RWPE1 (cell line): ENCODE measurements around the gene IL6ST.

Experiments used
- CTCF ChIA-PET: fragments of 350-600 bp; sonication (Branson Sonifier 250); formaldehyde crosslinking; extraction: SDS; loops from one replicate; lab custom pipeline; 2021; lab: Yijun Ruan, JAX
- POLR2A ChIA-PET: fragments of 400-600 bp; formaldehyde crosslinking; extraction: SDS; loops from one replicate; lab custom pipeline; 2020; ENCODE audit warnings: antibody characterized with exemption; ENCODE audit not compliant: low non-redundant PET; lab: Yijun Ruan, JAX
- DNase-seq: peaks from one replicate; pipeline ENCODE4 v3.0.0; 2012; ENCODE audit warnings: low spot score
- H3K27ac ChIP-seq: fragments of 450-650 bp; 2 replicates; pipeline ENCODE4 v1.5.1; 2017
- TF ChIP-seq, protein P1 (sequence below): fragments of 450-650 bp; conservative IDR thresholded peaks from 2 replicates; pipeline ENCODE4 v1.5.1; 2017; ENCODE audit warnings: low read depth, mild to moderate bottlenecking

Gene IL6ST

DNA sequence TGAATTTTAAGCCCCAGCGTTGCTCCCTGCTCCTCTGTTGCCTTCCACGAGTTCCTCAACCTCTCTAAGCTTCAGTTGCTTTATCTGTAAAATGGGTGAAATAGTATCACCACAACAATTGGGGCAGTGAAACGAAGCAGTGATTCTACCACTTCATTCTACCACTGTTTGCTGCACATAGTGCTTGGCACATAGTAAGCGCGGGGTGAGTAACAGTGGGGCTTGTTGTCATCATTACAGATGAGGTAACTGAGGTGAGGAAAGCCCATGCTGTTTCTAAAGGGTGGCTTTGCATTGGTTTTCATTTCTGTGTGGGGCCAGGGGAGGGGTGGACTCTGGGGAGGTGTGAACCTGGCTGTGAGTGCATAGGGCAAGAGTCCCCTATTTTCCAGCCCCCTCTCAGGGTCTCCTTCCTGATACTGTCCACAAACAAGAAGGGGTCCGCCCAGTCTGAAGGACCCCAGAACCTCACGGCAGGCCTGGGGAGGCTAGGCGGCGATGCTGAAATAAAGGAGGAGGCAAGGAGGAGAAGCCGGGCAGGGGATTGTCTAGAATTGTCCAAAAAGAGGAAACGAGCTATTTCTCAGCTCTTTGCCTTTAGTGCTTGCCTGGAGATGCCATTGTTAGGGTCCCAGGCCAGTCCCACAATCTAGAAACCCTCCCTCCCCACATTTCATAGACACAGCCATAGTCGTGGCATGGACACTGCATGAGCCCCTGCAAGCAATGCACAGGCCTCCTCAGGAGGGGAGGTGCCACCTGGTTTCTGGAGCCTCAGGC, 65.6 kb downstream of the IL6ST start:
- TF ChIP-seq, protein P1, sequence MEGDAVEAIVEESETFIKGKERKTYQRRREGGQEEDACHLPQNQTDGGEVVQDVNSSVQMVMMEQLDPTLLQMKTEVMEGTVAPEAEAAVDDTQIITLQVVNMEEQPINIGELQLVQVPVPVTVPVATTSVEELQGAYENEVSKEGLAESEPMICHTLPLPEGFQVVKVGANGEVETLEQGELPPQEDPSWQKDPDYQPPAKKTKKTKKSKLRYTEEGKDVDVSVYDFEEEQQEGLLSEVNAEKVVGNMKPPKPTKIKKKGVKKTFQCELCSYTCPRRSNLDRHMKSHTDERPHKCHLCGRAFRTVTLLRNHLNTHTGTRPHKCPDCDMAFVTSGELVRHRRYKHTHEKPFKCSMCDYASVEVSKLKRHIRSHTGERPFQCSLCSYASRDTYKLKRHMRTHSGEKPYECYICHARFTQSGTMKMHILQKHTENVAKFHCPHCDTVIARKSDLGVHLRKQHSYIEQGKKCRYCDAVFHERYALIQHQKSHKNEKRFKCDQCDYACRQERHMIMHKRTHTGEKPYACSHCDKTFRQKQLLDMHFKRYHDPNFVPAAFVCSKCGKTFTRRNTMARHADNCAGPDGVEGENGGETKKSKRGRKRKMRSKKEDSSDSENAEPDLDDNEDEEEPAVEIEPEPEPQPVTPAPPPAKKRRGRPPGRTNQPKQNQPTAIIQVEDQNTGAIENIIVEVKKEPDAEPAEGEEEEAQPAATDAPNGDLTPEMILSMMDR = no peak
- POLR2A ChIA-PET = no interaction called here
- H3K27ac ChIP-seq = no peak overlapping the region
- no peak for DNase-seq
- CTCF ChIA-PET = interaction anchor here (0.6 to 0.7 kb wide), 2 partner anchors 228 to 1545 kb away, joined by 3 to 4 read pairs; no protein-coding TSS in a partner anchor

- DNase-seq = no peak
- H3K27ac ChIP-seq = no peak overlapping the region
These were observed 66.7 kb downstream of the IL6ST start for GRCh38 chr5:55927861-55928655.

DNA sequence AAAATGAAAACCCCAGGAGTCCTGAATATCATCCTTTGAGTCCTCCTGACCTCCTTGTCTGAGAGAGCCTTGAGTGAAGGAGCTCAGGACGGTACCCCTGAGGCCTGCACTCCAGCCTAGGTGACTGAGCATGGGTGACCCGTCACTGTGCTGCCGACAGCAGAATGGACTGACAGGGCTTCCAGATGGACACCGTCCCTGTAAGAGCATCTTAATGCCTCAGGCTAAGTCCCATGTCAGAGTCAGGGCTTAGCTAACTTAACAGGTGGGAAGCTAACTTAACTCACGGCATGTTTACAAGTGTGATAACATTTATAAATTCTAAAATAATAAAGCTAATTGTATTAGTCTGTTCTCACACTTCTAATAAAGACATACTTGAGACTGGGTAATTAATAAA, 68.3 kb downstream of the IL6ST start:
- POLR2A ChIA-PET = no interaction called here
- DNase-seq = no peak
- CTCF ChIA-PET = no interaction called here
- TF ChIP-seq, protein P1 = no peak
- H3K27ac ChIP-seq = no peak overlapping the region

More at GRCh38 chr5:55927861-55928655, 66.7 kb downstream of the IL6ST start:
- TF ChIP-seq, protein P1 = no peak
- ChIA-PET POLR2A (no interaction called here), CTCF (interaction anchor here (0.6 kb wide), 2 partner anchors 342 to 1544 kb away, joined by 3 read pairs; no protein-coding TSS in a partner anchor)

- CTCF ChIA-PET = no interaction called here
- POLR2A ChIA-PET = no interaction called here
- H3K27ac ChIP-seq = no peak overlapping the region
- TF ChIP-seq, protein P1 = no peak
- DNase-seq = no peak
These were observed 69.1 kb downstream of the IL6ST start for GRCh38 chr5:55925712-55926111.

DNA sequence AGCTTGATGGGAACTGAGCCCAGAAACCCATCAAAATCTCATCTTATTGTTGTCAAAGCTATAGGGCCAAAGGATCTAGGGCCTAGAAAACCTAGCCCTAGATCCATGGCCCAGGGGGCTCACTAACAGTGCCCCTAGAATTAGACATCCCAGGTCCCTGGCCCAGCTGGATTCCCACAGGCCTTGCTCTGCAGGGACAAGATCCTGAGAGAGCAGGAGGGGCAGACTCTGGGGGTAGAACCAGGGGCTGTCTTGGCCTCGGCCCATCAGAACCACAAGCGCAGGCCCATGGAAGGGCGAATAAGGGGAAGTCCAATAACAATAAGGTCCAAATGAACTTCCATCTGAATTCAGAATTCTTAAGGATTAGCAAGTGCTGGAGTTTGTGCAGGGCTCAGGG, 69.6 kb downstream of the IL6ST start:
- POLR2A ChIA-PET = no interaction called here
- CTCF ChIA-PET = interaction anchor here (0.5 kb wide), 1 partner anchor 142 kb away, joined by 4 read pairs; no protein-coding TSS in a partner anchor

DNA sequence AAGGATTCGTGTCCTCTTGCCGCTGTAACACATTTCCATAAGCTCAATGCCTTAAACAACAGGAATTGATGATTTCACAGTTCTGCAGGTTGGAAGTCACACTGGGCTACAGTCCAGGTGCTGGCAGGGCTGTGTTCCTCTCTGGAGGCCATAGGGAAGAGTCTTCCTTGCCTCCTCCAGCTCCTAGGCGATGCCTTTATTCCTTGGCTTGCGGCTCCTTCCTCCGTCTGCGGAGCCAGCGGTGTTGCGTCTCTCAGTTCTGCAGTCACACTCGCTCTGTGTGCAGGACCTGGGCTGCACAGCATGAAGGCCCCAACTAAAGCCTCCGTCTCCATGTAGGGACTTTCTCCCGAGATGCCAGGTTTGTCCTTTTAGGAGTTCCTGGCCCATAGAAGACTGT, 70.0 kb downstream of the IL6ST start:
- POLR2A ChIA-PET = no interaction called here
- DNase-seq = no peak
- TF ChIP-seq, protein P1 = no peak
- CTCF ChIA-PET = interaction anchor here (1.0 kb wide), 1 partner anchor 27 kb away, joined by 4 read pairs; no protein-coding TSS in a partner anchor
- H3K27ac ChIP-seq = no peak overlapping the region

More for the DNA sequence above, 69.6 kb downstream of the IL6ST start:
- no peak overlapping the region for H3K27ac ChIP-seq
- TF ChIP-seq, protein P1 = no peak
- DNase-seq = no peak
